Osteoblast (primary cell): ENCODE results near the gene TLK2. TPM values are rescaled to one million over a fixed set of nuclear protein-coding genes. Genes with fewer than 3 reads are reported as not detected.
A peak's percentile ranks its signal among the peaks of the same experiment; 100 is the strongest.

Source experiments
- DNase-seq: peaks from one replicate; pipeline ENCODE4 v3.0.0; 2011; ENCODE audit warnings: low spot score, mixed read lengths; ENCODE audit not compliant: insufficient read length; ENCODE audit errors: missing footprints
- H2AFZ ChIP-seq: 2 replicates; pipeline ENCODE4 v1.6.0; 2011; ENCODE audit warnings: mild to moderate bottlenecking, low read length
- H3K27ac ChIP-seq: 2 replicates; pipeline ENCODE4 v1.5.1; 2011; ENCODE audit warnings: mild to moderate bottlenecking, low read depth, low read length, moderate library complexity
- H3K27me3 ChIP-seq: 2 replicates; pipeline ENCODE4 v1.6.0; 2012; ENCODE audit warnings: mild to moderate bottlenecking, control low read depth, inconsistent platforms, low read length, moderate library complexity; ENCODE audit not compliant: insufficient read depth
- H3K36me3 ChIP-seq: 2 replicates; pipeline ENCODE4 v1.5.1; 2011; ENCODE audit warnings: mild to moderate bottlenecking, low read length, control low read depth, moderate library complexity; ENCODE audit not compliant: insufficient read depth
- H3K4me1 ChIP-seq: 2 replicates; pipeline ENCODE4 v1.5.1; 2011; ENCODE audit warnings: mild to moderate bottlenecking, low read length, control low read depth, moderate library complexity; ENCODE audit not compliant: insufficient read depth
- H3K4me2 ChIP-seq: 2 replicates; pipeline ENCODE4 v1.6.0; 2011; ENCODE audit warnings: mild to moderate bottlenecking, low read length; ENCODE audit not compliant: insufficient read depth
- H3K4me3 ChIP-seq: fragments of 200-600 bp; sonication (generic); 3 replicates; pipeline ENCODE4 v1.5.1; 2012; ENCODE audit warnings: mild to moderate bottlenecking, low read length, inconsistent platforms; ENCODE audit not compliant: insufficient read depth
- H3K79me2 ChIP-seq: 2 replicates; pipeline ENCODE4 v1.6.0; 2012; ENCODE audit warnings: mild to moderate bottlenecking, low read length, control low read depth, inconsistent platforms; ENCODE audit not compliant: insufficient read depth
- H3K9me3 ChIP-seq: 2 replicates; pipeline ENCODE4 v1.5.1; 2011; ENCODE audit warnings: low read depth, low read length, control low read depth
- H4K20me1 ChIP-seq: 2 replicates; pipeline ENCODE4 v1.6.0; 2012; ENCODE audit warnings: mild to moderate bottlenecking, low read length, control low read depth; ENCODE audit not compliant: insufficient read depth
- CTCF ChIP-seq: IDR thresholded peaks from 2 replicates; pipeline ENCODE4 v1.5.1; 2011; ENCODE audit warnings: mild to moderate bottlenecking, low read depth, low read length, moderate library complexity; ENCODE audit errors: extremely low read depth
- total RNA-seq: library from RNA; depleted of rRNA; stranded (reverse); fragments of >200 nt; gene quantifications from 2 replicates; pipeline ENCODE4 v1.2.3, GENCODE V29; 2012

Gene TLK2
- total RNA-seq, 1 donor, result 52.8 TPM

DNA sequence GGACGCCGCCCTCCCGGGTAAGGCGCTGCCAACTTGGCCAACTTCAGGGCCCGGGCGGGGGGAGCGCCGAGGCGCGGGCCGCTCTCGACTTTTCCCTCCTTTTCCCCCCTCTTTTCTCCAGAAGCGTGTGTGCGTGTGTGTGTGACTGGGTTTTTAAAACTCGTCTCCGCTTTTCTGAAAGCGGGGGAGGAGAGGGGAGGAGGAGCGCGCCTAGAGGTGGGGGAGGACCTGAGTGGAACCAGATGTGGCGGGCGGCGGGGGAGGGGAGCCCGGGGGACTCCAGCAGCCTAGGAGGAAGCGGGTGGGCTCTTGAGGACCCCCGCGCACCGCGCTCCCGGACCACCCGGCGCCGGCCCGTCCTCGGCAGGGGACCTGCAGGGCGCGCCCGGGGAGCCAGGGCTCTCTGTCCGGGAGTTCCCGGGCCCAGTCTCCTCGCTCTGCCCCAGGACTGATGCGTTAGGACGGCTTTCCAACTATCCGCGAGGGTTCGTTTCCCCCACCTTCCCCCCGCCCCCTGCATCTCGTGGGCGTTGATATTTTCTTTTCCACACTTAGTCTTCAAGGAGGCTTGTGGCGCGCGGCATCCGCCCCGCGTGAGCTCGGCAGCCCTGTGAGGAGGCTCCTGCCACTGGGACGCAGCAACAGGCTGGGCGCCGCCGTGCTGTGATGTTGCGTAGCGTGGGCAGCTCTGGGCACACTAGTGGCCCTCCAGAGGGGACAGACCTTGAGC lies 149.4 kb downstream of the TLK2 start:
- peaks cover 51% of the 10 kb centered on the region for H3K79me2 ChIP-seq

DNA sequence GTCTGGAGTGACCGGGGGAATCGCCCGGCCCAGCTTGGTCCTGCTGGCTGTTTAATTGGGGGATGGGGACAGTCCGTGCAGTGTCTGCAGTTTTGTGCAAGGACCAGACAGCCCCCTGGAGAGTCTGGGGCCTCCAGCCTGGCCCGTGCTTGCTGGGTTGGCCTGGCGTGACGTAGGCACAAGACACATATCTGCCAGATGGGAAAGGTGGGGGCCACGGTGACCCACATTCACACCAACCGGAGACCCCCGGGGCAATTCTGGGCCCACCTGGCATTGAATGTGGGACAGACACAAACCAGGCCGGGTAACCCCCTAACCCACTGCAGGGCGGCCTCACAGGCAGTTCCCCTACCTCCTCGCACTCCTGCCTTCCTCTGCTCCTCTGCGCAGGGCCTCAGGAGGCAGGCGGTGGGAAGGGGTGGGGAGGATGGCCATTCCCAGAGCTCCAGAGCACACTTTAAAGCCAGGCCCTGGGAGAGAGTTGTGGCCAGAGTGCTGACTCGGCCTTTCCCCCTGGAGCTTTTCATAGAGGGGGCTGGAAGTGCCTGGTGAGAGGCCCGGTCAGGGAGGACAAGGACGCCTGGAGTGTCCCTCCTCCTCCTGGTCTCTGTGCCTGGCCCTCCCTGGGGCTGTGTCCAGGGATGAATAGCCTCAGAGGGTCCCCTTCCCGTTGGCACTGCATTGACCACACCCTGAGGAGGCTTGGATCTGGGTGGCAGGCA lies 150.4 kb downstream of the TLK2 start:
- H3K79me2 ChIP-seq, result peaks cover 59% of the 10 kb centered on the region
- peak overlapping the region; percentile 86 for H3K4me3 ChIP-seq
- no peak overlapping the region for H2AFZ ChIP-seq
- peaks cover 17% of the 10 kb centered on the region for H3K36me3 ChIP-seq
- no peak for TF ChIP-seq CTCF
- H3K4me1 ChIP-seq, result peaks cover 56% of the 10 kb centered on the region
- H3K4me2 ChIP-seq, result peak overlapping the region; percentile 97
- peak; percentile 93 for DNase-seq
- H3K27ac ChIP-seq, result peak overlapping the region; percentile 92
- H3K9me3 ChIP-seq, result no peaks in the 10 kb centered on the region
- peaks cover 47% of the 10 kb centered on the region for H4K20me1 ChIP-seq
- no peaks in the 10 kb centered on the region for H3K27me3 ChIP-seq

More for the DNA sequence above, 149.4 kb downstream of the TLK2 start:
- peak overlapping the region; percentile 86 for H3K4me3 ChIP-seq
- H3K4me1 ChIP-seq, result peaks cover 47% of the 10 kb centered on the region
- peak overlapping the region; percentile 92 for H3K27ac ChIP-seq
- no peaks in the 10 kb centered on the region for H3K9me3 ChIP-seq
- DNase-seq, result peak; percentile 95
- no peak for TF ChIP-seq CTCF
- peak overlapping the region; percentile 97 for H3K4me2 ChIP-seq
- H3K27me3 ChIP-seq, result no peaks in the 10 kb centered on the region
- no peak overlapping the region for H2AFZ ChIP-seq
- H4K20me1 ChIP-seq, result peaks cover 44% of the 10 kb centered on the region
- H3K36me3 ChIP-seq, result peaks cover 18% of the 10 kb centered on the region

DNA sequence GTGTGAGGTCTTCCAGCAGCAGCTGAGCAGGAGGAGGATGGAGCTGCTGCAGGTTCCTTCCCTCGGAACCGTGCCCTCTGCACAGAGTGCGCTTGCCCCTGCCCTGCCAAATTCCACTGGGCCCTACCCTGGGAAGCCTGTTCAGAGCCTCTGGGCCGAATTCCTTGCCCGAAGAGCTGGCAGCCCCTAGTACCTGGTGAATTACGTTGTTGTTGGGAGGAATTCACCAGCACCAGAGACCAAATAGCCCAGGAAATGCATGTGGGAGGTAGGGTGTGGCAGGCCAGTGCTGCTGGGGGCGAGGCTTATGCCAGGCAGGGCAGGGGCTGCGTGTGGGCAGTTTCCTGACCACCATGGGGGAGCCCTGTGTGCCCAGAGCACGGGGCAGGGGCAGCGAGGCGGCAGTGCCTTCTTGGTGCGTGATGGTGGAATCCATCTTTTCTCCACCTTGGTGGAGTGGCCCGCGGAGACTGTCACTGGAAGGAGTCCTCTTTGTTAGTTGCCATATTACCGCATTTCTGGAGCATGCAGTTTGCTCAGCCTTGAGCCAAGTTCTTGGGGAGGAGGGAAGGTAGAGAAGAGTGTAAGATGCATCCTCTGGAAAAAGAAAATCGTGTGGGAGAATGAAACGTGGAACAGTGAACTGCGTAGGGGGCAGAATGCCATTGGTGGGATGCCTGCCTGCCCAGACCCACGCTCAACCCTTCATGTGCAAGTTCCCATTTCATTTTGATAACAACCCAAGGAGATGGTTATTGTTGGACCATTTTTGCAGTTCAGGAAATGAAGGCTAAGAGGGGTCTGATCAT lies 151.1 kb downstream of the TLK2 start:
- Histone ChIP-seq H3K4me1 (peaks cover 58% of the 10 kb centered on the region), H2AFZ (no peak overlapping the region), H3K4me2 (peak overlapping the region; percentile 97), H3K27ac (peak overlapping the region; percentile 92), H4K20me1 (peaks cover 54% of the 10 kb centered on the region), H3K36me3 (peaks cover 17% of the 10 kb centered on the region), H3K27me3 (no peaks in the 10 kb centered on the region), H3K9me3 (no peaks in the 10 kb centered on the region), H3K4me3 (peak overlapping the region; percentile 86), H3K79me2 (peaks cover 67% of the 10 kb centered on the region)
- TF ChIP-seq CTCF, result no peak
- peak; percentile 91 for DNase-seq
